NCI-H1930 (cell line): Measurements from ENCODE around the gene HEYL.

ENCODE experiments used
- DNase-seq, 2 experiments: peaks; one replicate each; lab custom pipeline; 2025; lab: John Stamatoyannopoulos, UW

HEYL gene

GRCh38 chr1:39666772-39667171 is 27.3 kb upstream of the HEYL start:
- no peak for DNase-seq

DNA sequence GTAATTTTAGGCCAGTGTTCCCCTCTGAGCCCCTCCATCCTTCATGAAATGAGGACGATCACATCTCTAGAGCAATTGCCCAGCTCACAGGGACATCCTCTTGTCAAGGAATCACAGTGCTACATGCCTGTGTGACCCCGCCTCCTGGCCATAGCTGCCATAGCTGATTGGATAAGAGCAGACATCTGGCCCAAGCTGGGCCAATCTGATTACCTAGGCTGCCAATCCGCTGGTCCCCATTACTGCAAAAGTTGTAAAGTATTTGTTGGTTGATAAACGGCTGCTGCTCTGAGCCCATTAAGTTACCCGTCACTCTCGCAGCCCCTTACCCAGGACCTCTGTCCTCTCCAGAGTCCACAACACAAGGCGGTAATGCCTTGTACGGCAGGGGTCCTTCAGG is 24.1 kb upstream of the HEYL start:
- DNase-seq: no peak

DNA sequence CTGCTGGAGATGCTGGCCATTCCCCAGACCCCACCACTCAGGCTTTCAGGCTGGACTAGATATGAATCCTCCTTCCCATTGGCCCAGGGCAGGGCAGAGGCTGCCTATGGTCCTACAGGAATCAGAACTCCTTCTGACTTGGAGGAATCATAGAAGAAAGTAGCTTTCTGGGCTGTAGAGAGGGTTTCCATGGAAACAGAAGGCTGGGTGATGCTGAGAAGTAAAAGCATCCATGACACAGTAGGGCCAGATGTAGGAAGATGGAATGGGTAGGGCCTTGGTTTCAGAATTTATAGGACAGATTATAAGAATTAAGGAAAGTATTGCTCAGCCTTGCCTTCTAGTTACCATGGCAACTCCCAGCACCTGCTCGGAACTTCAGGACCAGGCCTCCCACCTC is 23.4 kb upstream of the HEYL start:
- no peak for DNase-seq

DNA sequence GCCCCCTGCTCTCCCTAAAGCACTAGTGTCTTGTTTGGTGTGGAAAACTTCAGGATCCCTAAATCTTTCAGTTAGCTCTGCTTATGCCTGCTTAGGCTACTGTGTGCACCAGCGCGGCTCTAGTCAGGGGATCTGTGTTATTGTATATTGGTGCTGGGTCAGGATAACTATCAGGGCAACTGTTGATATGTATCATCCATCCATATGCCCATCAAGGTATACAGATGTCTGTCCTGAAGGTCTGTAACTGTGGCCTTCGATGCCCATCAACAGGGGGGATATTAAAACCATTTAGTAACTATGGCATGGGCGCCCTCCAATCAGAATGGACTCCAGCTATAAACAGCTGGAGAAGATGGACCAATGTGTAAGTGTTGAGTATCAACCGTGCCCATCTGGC is 20.1 kb upstream of the HEYL start:
- no peak for DNase-seq

DNA sequence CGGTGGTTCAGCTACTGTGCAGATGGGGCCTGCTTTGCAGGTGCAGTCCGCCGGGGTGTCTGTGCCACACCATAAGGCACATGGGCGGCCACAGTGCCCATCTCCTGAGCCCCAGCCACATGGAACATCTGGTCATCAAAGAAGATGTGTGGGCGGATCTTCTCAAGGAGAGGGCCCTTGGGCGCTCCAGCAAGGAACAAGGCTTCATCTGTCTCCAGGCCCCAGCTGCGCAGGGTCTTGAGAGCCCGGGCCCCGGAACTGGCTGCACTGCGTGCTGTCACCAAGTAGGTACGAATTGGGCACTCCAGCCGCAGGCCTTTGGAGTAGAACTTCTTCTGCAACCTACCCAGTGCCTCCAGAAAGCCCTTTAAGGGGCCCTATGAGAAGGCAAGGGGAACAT is 19.7 kb upstream of the HEYL start:
- DNase-seq: no peak

- DNase-seq: peak; percentile 65 to 73
Measured at GRCh38 chr1:39657923-39658485, 18.6 kb upstream of the HEYL start.

- no peak for DNase-seq
Measured at GRCh38 chr1:39657402-39657801, 18.0 kb upstream of the HEYL start.

- DNase-seq: no peak
Measured at GRCh38 chr1:39656391-39656790, 16.9 kb upstream of the HEYL start.

- no peak for DNase-seq
Measured at GRCh38 chr1:39655578-39656268, 16.3 kb upstream of the HEYL start.

GRCh38 chr1:39654291-39654690 is 14.8 kb upstream of the HEYL start:
- no peak for DNase-seq

GRCh38 chr1:39653546-39654031 is 14.1 kb upstream of the HEYL start:
- DNase-seq: peak; percentile 34 to 69

GRCh38 chr1:39652554-39652953 is 13.1 kb upstream of the HEYL start:
- DNase-seq: no peak

DNA sequence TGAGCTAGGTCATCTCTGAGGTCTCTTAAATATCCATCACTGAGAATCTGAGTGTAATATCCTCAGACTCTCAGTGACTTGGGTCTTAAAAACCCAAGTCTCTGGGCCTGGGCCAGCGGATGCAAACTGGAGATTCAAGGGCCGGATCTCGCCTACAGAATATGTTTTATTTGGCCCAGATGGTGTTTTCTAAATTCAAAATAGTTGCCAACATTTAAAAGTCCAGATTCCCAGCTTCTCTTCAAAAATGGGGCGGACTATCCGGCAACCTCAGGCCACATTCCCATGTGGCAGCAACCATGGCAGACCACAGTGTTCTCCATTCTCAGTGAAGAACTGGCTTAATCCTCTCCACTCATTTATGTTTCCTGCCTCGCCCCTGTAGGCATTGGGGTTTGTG is 12.7 kb upstream of the HEYL start:
- no peak for DNase-seq

DNA sequence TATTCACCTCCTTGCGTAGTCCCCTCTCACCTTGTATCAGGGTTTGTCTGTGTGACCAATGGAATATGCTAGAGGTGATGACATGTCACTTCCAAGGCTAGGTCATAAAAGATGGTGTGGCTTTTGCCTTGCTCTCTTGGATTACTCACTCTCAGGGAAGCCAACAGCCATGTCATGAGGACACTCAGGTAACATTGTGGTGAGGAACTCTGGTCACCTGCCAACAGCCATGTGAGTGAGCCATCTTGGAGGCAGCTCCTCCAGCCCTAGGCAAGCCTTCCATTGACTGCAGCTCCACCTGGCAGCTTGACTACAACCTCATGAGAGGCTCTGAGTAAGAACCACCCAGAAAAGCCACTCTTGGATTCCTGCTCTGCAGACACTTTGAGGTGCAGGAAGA is 11.0 kb upstream of the HEYL start:
- no peak for DNase-seq

DNA sequence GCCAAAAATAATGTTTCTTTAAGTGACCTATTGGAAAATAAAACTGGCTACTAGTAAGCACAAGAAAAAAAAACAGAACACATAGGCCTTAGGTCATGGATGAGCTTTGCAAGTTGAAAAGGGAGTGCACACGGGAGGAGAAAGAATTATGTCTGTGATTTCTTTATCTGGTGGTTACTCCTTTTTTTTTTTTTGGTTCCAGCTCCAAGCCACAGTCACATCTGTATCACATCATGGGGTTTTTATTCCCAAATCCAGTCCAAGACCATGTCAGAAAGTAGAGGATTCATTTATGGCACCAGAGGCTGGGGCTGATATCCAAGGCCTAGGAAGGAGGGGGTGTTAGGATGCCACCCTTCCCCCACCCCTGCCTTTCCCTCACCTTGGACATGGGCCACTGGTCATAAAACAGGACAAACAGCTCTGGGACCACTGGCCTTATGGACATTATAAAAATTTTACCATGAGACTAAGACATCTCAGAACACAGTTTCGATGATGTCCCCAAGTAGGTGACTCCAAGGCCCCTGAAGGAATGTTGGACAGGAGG is 10.3 kb upstream of the HEYL start:
- DNase-seq: no peak

GRCh38 chr1:39648496-39648895 is 9.1 kb upstream of the HEYL start:
- no peak for DNase-seq

GRCh38 chr1:39647247-39647646 is 7.8 kb upstream of the HEYL start:
- DNase-seq: no peak

GRCh38 chr1:39646232-39647081 is 7.0 kb upstream of the HEYL start:
- no peak for DNase-seq

DNA sequence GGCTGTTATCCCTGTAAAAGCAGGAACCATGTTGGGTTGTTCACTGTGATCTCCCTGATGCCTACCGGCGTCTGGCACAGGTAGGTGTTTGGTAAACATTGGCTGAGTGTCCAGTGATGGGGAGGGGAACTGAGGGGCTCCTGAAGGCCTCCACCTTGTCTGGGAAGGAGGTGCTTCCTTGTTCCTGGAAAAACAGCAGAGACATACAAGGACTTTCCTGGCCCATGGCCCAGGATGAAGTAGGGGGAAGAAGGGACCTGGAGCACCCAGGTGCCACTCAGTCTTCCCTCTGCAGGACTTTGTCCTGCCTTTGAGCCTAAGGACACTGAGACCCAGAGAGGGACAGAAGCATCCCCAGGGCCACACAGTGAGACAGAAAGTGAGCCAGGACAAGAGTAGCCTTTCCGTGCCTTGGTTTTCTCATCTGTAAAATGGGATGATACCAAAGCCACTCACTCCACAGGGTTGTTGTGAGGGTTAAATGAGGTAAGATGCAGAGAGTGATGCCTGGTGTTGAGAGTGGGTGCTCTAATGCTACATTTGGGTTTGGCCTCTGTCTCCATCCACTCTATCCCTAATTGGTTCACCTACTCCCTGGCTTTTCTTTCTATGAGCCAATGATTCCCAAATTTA is 6.1 kb upstream of the HEYL start:
- DNase-seq: no peak

DNA sequence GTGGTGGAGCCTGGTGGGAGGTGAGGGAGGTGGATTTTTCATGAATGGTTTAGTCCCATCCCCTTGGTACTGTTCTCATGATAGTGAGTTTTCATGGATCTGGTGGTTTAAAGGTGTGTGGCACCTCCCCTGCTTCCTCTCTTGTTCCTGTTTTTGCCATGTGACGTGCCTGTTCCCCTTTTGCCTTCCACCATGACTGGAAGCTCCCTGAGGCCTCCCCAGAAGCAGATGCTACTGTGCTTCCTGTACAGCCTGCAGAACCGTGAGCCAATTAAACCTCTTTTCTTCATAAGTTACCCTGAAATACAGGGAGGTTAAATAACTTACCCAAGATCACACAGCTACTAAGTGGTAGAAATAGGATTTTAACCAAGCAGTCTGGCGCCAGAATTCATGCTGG is 4.3 kb upstream of the HEYL start:
- DNase-seq: no peak

DNA sequence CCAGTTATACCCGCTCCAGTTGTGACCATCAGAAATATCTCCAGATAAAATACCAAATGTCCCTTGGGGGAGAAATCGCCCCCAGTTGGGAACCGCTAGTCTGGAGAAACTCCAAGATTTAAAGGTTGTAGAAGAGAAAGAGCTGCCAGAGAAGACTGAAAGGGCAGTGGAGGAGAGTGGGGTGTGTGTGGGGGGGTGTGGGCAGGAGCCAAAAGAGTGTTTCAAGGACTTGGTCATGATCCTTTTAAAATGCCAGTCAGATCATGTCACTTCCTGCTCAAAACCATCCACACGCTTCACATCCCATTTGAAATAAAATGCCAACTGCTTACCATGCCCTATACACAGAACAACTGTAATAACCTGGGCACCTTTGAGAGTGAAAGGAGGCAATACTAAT is 3.4 kb upstream of the HEYL start:
- no peak for DNase-seq

- DNase-seq: no peak
Measured at GRCh38 chr1:39640861-39641260, 1.4 kb upstream of the HEYL start.

DNA sequence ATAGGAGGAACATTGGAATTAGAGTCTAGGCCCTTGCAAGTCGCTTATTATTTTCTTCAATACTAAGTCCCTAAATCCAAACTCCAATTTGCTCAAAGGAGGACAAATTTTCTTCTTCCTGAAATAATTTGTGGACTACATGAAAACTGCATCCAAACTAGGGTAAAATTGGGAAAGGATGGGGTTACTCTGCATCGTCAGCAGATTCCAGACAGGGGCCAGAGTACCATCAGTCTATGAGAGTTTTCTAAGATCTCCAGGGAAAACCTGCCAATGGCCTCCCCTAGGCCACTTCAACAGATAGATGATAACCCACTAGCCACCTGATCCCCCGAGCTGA is 508 bp downstream of the HEYL start:
- no peak for DNase-seq
